ENCODE measurements around the gene MRPS27.

The MRPS27 gene

DNA sequence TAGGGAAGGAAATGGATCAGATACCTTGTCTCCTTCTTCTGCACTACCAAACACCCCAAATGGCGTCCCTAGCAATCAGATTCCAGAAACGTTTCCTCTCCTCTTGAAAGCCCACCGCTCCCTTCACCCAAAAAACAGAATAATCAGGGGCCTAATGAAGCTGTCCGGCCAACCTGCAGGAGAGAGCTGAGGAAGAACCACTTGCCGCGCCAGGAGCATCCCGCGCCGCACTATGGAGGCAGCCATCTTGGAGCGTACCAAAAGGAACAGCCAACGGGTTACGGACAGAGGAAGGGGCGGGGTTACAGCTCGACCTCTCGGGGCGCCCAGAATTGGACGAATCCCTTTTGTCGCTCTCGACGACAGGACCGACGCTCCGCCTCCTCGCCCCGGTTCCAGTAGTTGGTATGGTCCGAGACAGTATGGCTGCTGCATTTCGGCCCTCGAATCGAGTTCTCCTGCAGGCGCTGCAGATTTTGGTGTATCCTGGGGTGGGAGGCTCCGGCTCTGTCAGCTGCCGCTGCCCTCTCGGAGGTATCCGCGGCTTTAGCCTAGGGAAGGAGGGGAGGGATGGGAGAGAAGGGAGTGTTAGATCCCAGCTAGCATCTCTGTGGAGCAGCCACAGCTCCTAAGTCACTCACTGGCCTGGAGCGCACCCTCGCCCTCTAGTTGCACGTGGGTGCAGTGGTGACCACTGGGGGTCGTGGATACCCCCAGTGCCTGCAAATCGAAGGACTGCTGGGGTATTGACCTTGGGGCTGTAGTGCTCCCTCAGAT lies at the start of gene MRPS27, which contains the start of gene PTCD2:
MRPS27 (minus strand) TSS at position 265 of the 777 bp plus-strand sequence; CDS start at position 246, 19 bp downstream.
PTCD2 (plus strand) TSS at position 398 of the 777 bp plus-strand sequence; CDS start at position 408, 10 bp downstream.
- peak; percentile 95 for DNase-seq (ENCODE audit: low read depth, low spot score)

DNA sequence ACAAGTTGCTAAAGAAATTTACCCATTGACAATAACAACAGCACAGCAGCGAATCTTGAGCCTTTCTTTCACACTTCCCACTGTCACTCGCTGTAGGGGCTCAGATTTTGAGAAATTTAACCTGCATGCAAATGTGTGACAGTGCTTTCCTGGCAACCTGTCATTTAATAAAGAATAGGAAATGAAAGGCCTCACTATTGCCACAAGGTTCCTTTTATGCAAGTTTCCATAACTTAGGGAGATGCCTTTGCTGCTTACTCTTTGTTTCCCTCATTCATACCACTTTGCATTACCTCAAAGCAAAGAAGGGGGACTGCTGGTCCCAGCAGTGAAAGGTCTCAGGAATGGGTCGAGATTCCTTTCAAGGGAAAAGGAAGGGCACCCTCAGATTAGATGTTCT lies 49.7 kb upstream of the MRPS27 start:
- no peak for DNase-seq (ENCODE audit: low read depth, low spot score)

DNA sequence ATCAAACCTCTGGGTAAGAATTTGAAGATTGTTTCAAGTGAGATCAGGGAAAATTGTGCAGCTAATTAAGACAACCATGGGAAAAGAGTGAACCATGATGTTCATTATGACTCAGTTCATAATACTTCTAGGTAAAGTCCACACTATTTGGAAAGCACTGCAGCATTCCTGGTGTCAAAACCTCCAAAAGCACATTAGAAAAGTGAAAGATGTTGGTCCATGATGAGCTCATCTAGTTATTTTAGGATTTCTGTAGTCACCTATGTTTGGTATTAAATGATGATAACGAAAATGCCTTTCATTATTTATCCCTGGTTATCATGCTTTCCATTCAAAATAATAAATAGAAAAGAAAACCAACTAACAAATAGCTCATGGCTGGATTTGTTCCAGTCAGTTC lies 49.3 kb upstream of the MRPS27 start:
- DNase-seq (ENCODE audit: low read depth, low spot score): no peak

DNA sequence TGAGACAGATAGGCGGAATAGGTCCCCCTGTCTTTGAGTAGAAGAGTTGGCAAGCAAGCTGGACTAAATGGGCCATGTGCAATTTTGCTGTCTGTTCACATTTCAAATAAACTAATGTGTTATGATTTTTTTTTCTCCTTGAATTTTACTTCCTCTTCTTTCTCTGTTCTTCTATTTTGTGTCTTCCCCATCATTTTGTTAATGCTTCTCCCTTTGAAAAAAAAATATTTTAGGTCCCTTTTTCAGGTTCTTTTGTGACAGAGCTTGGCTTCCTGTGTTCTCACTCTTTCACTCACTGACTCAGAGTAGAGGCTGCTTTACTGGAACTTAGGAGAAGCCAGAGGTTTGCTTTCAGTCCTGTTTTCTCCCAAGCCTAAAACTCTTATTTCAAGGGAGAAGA lies 48.2 kb upstream of the MRPS27 start:
- DNase-seq (ENCODE audit: low read depth, low spot score): no peak

DNA sequence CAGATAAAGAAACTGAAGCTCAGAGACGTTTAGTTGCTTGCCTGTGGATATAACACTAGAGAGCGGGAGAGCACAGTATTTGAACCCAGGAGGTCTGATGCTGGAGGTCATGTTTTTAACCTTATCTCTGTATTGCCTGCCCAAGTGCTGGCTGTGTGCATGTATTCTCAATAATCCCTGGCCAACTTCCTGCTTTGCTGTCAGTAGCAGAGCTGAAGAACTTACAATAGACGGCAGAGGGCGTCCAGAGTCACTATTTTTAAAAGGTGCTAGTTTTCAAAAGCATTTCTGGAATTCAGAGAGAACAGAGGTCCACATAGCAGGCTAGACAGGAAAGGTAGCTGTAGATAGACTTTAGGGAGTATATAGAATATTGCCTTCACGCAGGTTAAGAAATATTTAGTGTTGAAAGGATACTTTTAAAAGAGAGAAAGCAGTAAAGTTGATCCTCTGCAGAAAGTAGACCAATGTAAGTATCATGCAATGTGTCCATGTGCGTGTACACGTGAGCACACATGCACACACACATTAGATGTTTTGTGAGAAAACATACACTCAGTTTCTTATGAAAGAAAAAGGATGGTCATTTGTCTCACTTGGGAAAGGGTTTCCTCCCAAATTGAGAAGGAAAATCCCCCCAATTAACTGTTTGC lies 46.4 kb upstream of the MRPS27 start:
- peak; percentile 58 for DNase-seq (ENCODE audit: low read depth, low spot score)

DNA sequence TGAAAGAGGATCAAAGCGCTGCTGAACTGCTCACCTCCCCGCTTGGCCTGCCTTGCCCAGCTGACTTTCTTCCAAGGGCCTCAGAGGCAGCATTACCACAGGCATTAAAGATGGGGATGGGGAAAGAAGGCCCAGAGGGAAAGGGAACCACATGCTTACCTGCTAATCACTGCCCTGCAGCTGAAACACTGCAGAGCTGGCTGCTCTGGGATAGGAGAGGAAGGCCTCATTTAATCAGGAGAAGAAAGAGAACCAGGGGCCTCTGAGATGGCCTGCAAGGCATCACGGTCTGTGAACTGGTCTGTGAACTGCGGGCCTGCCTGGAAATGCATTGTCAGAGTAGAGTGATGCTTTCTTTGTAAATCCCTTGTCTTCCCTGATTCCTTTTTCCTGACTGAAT lies 44.9 kb upstream of the MRPS27 start:
- no peak for DNase-seq (ENCODE audit: low read depth, low spot score)

DNA sequence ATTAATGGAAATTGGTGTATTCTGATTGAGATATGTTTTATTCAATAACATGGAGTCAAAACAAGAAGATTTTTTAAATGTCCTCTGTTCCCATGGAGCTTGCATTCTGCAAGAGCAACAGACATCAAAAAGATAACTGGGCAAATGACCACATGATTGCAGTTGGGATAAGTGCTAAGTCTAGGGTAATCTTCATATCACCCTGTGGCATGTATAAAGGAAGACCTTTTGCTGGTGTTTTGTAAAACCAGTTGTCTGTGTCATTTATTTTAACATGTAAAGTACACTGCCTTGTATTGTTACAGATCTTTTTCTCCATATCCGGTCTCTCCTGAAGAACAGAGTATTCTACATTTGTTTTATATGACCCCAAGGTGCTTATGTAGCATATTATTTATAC lies 44.1 kb upstream of the MRPS27 start:
- DNase-seq (ENCODE audit: low read depth, low spot score): no peak

DNA sequence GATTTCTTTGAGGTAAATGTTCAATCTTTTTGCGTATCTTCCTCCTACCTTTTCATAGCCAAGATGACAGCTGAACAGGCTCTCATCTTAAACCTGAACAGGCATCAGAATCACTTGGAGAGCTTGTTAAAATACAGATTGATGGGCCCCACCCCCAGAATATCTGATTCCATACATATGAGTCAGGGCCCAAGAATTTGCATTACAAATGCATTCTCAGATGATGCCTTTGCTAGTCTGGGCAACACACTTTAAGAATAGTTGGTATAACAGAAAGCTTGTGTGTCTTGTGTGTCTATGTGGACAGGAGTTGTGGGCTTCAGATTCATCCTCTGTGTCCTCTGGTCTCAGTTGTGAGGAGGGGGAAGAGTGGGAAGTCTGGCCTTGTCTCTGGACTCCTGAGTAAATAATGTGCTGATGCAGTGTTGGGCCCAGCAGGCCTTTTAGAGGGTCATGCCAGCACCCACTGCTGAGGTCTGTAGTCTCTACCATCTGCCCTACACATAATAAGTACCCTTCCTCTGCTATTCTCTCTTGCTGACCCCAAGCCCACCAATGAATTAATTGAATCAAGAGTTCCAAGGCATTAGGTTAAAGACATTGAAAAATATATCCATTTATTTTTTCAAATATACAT lies 43.2 kb upstream of the MRPS27 start:
- no peak for DNase-seq (ENCODE audit: low read depth, low spot score)

DNA sequence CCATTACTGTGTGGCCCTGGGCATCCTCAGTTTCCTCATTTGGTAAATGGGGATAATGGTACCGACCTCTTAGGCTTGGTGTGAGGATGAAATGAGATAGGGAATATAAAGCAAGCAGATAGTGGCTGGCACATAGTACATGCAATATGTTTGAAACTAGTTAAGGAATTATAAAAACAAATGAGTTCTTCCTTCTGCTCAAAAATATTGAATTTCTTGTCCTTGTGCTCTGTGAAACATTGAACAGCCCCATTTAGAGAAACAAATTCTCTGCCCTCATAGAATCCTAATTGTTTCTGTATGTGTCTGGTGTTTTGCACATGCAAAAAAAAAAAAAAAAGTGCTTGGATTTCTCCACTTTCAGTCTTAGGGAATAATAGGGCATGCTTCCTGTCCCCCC lies 39.8 kb upstream of the MRPS27 start:
- no peak for DNase-seq (ENCODE audit: low read depth, low spot score)

DNA sequence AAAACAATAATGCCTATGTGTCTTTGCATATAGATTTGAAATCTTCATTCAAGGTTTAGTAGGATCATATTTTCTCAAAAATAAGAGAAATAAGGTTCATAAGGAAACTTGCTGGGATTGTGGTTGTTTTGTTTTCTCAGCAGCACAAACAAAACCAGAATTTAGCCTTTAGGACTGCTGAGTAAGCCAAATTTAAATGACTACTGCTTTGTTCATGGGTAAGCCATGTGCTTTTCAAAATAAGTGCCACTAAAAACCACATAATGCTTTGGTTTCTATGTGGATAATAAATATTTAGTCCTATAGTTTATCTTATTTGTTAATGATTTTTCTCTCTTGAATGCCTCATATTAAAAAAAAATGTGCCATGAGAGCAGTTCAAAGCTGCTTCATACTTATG lies 38.9 kb upstream of the MRPS27 start:
- DNase-seq (ENCODE audit: low read depth, low spot score): no peak

DNA sequence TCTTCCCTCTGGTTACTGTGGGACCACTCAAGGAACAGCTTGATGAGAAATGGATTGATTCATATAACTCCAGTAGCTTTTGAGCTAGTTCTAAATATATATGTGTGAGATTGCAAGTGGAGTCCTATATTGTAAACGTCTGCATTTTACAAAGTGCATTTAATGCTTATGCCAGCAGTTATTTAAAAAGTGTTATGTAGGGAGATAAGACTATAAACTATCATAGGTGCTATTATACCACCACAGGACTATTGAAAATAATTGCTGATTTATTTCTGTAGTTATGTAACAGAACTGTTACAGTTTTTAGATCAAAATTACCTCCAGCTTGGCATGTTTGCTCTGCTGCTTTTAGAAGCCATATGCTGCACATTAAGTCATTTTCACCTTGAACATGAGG lies 36.3 kb upstream of the MRPS27 start:
- no peak for DNase-seq (ENCODE audit: low read depth, low spot score)

DNA sequence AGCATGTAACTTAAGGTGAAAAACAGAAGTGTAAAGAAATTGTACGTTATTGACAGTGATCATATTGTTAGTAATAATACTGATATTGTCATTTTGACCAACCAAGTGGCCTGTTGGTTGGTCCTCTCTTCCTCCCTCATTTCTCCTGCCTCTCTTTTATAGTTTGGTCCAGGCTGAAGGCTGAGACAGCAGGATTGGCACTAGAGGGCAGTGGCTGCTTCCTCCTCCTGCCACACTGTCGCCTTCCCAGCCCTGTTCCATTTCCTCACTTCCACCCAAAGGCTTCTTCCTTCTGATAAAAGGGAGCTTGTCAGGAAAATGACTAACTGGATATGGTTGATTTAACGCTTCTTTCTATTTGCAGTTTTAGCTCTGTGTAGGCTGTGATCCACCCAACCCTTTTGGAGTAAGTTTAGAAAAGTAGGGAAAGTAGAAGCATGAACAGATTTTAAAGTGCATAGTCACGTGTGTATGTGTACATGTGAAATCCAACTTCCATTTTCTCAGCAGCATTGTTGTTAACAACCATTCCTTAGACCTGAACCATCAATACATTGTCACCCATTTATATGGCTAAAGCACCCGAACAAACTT lies 35.8 kb upstream of the MRPS27 start:
- no peak for DNase-seq (ENCODE audit: low read depth, low spot score)

DNA sequence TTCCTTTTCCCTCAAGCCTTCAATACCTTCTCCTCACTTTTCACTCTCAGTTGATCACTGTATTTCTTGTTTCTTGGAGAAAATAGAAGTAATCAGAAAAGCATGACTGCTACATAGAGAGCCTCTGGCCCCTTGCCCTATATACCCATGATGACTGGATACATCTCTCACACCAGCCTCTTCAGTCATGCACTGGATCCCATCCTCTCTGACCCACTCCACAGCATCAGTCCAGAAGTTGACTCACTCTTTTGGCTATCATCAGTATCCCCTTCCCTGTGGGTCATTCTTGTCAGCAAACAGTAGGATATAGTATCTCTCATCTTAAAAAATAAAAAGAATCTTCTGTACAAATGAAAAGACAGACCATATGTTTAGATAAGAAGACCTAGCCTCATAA lies 33.0 kb upstream of the MRPS27 start:
- peak; percentile 57 for DNase-seq (ENCODE audit: low read depth, low spot score)

DNA sequence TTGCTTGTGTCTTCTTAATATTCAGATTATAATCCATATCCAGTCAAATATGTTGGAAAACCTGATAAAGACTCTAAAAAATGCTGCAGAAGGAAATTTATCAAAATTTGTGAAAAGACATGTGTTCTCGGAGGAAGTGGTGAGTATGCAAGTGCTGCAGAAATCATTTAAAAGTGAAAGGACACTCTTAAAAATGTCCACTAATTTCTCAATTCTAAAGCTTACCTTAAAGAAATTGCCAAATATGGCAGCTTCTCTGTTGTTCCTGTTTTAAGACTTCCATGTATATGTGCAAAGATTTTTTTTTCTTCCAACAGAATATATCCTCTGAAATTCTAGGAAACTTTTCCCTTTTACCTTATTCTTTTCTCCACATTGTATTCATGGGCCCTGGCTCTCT lies 32.6 kb upstream of the MRPS27 start:
- DNase-seq (ENCODE audit: low read depth, low spot score): no peak

DNA sequence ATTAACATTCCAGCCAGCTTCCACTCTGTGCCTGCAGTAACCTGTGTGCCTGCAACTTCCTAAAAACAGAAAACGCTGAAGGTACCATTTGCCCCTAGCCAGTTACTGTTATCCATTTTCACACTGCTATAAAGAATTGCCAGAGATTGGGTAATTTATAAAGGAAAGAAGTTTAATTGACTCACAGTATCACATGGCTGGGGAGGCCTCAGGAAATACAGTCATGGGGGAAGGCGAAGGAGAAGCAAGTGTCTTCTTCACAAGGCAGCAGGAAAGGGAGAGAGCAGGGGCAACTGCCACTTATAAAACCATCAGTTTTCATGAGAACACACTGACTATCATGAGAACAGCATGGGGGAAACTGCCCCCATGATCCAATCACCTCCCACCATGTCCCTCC lies 31.3 kb upstream of the MRPS27 start:
- no peak for DNase-seq (ENCODE audit: low read depth, low spot score)

DNA sequence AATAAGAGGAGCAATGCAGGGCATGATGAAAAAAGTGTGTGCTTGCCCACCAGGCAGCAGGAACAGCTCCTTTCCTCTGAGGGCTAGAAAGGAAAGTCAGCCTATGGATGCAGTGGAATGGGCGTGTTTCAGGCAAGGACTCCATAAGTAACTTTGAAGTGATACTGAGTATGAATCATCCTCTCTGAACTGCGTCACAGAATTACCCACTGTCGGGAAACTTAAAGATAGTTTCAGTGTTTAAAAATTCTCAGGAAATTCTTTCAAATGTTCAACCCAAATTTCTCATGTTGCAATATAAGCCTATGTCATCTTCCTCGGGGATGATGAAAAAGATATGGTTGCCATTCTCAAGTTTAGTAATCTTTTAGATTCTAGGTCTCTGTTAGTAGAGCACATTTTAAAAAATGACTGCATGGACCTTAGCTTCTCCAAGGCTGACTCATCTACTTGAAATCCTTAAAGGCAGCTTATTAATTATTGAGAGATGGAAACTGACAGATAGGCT lies 27.8 kb upstream of the MRPS27 start:
- peak; percentile 52 for DNase-seq (ENCODE audit: low read depth, low spot score)

DNA sequence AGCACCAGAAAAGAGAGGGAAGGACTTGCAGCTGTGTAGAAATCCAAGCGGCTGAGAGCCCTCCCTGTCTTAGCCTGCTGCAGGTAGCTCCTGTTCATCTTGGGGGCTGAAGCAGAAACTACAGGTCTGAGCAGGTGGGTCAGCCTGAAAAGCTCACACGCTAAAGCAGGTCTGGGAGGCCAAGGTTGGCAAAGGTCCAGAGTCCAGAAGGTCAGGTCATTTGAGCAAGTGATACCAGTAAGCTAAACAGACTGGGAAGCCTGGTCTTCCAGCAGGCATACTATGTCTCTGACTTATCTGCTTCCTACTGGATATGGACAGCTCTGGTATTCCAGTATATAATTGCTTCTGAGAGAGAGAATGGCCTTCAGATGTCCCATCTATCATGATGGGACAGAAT lies 26.4 kb upstream of the MRPS27 start:
- no peak for DNase-seq (ENCODE audit: low read depth, low spot score)

DNA sequence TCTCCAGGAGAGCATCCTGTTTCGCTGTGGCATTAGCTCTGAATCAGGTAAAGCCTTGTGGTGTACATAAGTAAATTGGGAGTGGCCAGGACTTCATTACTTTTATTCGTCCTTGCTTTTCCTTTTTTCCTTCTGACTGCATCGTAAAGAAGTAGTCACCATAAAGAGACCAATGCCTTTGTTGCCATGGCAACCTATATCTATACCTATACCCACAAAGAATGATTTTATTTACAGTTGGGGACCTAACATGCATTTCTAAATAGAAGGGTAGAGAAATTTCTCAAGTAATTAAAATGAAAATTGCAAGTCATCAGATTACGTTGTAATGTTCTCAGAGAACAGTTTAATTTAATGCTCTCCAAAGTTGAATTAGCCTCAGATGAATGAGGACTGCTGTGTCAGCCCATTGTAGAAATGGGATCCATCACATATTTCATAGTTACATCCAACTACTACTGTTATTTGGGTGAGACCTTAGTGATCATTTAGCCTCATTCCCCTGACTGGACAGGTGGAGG lies 18.7 kb upstream of the MRPS27 start:
- DNase-seq (ENCODE audit: low read depth, low spot score): no peak

DNA sequence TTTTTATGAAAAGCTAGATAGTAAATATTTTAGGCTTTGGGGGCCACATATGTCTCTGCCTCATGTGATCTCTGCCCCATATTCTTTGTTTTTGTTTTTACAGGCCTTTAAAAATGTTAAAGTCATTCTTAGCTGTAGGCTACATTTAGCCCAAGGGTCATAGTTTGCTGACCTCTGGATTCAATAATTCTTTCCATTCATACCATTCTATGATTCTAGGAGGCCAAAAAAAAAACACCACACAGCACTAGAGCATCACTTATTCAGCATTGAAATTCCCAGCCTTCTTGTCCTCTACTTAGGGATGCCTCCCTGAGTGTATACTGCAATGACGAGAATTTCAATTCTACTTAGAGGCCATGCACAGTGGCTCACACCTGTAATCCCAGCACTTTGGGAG lies 17.1 kb upstream of the MRPS27 start:
- no peak for DNase-seq (ENCODE audit: low read depth, low spot score)

DNA sequence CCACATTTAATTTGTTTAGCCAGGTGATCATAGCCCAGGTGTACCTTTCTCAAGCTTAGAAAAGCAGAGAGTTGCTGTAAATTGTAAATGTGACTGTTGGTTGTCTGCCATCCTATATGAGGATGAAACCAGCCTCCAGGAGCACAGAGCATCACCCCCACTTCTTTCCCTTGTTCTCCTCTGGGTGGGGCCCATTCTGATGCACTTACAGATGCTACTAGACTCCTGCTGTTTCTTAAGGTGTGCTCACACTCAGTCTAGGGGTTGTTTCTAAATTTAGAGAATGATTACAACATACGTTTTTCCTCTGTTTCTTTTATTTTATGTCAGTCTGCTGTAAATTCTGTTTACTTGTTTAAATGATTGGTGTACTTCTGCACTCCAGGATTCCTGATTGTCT lies 10.7 kb upstream of the MRPS27 start:
- DNase-seq (ENCODE audit: low read depth, low spot score): no peak

DNA sequence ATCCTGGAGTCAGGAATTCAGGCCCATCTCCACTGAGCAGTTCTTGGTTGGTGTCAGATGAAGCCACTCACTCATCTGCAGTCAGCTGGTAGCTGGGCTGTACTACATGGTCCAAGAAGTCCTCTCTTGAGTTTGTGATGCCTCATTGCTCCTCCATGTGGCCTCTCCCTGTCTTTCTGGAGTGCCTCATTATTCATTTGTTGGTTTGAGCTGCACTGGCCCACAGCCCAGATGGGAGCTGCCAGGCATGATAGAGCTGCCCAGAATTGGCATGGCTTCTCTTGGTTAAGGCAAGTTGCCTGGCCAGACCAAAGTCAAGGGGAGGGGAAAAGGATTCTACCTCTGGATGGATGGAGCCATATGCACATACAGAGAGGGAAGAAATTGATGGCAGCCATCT lies 8.1 kb upstream of the MRPS27 start:
- no peak for DNase-seq (ENCODE audit: low read depth, low spot score)

DNA sequence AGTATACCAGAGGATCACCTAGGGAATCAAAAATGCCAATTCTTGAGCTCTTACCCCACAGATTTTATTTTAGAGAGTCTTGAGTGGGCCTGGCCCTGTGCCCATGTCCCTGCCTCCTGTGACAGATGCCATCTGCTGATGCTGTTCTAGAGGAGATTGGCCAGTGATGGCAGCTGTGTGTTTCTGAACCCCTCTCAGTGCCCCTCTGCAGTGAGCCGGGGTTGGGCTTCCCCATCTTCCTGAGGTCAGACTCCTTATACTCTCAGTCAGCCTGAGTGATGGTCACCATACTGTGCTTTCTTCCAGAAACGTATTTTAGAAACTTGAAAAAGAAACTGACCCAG lies 6.2 kb upstream of the MRPS27 start:
- no peak for DNase-seq (ENCODE audit: low read depth, low spot score)

Data from smooth muscle cell of the brain vasculature (primary cell).